ENCODE measurements around the gene SEPTIN2.
"Not testable (repeated sequence)": the region's sequence is repeated elsewhere in the genome, so short reads cannot be mapped to it uniquely, and the experiment has no call there.

The SEPTIN2 gene

DNA sequence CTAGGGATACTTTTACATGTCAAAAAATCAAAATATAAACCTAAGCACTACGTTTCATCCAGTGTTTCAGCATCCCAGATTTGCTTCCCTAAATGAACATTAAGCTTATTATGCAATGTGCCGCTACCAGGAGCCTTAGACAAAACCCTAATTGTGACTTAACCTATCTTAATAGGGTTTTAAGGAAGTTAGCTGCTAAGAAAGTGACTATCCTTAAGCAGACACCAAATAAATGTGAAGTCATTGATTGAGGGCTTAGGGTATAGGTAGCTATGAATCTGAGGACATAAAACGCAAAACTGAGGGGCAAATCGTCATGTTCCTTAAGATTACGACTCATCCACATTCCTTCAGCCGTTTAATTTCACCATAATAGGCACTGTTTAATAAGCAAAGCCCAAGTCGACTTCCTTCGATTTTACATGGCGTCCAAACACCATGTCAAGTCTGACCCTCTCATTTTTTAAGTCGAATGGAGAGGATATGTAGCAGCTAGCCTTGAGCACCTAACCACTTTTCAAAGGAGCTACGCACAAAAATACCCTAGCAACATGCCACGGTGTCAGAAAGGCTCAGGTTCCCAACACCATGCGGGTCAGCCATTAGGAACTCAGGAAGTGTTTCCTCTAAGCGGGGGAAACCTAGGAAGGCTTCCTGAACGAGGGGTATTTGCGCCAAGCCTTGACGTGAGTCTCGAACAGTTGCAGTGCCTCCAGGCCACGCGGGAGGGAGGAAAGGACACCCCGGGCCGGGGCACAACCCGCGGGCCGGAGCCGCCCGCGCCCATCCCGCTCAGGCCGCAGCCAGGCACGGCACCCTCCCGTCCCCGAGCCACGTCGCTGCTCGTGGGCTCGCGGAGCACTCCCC lies 1.3 kb upstream of the SEPTIN2 start:
- no peak for DNase-seq (ENCODE audit: low spot score)

DNA sequence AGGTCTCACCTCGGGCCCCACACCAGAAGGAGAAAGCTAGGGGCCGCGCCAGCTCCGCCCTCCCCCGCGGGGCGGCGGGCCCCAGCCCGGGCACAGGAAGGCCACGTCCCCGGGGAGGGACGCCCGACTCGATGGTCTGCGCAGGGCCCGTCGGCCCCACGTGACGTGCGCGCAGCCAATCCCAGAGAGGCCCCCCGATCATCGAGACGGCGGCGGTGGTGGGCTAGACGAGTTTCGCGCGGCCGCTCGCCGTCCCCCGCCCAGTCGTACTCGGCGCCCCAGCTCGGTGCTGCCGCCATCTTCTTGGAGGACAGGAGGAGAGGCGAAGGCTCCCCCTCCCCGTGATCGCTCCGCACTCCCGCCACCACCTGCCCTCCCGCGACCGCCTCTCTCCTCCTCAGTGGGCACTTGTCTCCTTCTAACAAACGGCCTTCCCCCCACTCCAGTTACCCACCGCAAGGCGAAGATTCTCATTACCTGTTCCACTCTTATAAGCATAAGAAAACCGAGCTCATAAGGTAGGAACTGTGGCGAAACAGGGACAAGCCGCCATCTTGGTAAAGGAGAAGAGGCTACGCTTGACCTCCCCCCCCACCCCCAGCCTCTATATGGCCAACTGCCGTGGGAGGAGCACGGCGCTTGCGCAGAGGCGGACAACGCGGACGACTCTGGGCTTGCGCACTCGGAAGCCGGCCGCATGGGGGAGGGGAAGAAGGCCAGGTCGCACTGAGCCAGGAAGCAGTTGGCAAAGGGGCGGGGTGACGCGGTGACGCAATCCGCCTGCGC lies 439 bp upstream of the SEPTIN2 start, which contains the start of gene HDLBP:
Gene HDLBP, minus strand, starts transcription at position 580 of the 786 bp plus-strand sequence. CDS start 48,803 bp downstream, outside the sequence.
- peak; percentile 99 for DNase-seq (ENCODE audit: low spot score)

DNA sequence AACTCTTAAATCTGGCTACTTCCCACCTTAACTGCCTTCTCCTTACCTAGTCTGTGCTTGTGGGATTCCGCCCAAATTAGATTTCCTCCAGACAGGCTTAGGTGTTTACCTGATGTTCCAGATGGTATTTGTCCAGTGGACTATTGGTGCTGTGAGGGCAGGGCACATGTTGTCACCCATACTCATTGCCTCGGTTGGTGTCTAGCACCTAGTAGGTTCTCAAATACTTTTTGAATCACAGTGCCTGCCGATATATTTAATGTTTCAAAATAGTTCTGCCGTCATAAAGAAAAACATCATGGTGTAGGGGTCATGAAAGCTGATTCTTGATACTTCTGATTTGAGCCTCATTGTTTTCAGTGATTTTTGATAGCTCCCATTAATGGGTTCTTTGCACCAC lies 1.1 kb downstream of the SEPTIN2 start:
- no peak for DNase-seq (ENCODE audit: low spot score)

DNA sequence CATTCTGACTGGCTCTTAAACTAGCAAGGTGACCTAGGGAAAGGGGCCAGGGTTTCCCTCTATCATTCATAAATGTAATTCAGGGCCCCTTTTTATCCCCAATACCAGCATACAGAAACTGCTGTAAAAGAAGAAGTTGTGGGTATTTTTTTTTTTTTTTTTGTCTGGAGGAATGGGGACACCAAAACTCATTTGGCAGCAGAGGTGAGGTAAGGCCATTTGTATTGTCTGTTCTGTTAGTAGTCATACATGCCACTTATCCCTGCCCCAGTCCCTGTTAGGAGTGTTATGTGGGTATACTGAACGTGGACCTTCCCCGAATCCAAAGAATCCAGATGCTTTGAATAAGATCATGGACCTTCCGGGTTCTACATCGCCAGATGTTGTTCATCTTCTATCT lies 1.7 kb downstream of the SEPTIN2 start:
- DNase-seq (ENCODE audit: low spot score), result no peak

DNA sequence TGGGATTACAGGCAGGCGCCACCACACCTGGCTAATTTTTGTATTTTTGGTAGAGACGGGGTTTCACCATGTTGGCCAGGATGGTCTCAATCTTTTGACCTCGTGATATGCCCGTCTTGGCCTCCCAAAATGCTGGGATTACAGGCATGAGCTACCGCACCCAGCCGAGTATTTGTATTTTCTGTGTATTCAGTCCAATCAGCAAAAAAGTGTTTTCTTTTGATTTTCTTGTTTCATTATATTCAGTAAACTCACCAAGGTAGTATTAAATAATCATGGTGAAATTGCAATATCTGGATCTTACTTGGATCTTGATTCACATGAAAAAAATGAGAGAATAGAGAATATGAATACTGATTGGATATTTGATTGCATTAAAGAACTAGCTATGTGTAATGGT lies 3.1 kb downstream of the SEPTIN2 start:
- DNase-seq (ENCODE audit: low spot score), result not testable (repeated sequence)

DNA sequence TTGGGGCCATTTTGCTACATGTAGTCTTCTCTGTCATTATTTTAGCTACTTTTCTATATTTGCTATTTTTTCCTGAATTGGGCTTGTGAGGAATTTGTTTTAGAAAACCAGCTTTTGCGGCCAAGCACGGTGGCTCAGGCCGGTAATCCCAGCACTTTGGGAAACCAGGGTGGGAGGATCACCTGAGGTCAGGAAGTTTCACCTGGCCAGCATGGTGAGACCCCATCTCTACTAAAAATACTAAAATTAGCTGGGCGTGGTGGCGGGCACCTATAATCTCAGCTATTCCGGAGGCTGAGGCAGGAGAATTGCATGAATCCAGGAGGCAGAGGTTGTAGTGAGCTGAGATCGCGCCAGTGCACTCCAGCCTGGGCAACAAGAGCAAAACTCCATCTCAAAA lies 4.7 kb downstream of the SEPTIN2 start:
- DNase-seq (ENCODE audit: low spot score), result no peak

DNA sequence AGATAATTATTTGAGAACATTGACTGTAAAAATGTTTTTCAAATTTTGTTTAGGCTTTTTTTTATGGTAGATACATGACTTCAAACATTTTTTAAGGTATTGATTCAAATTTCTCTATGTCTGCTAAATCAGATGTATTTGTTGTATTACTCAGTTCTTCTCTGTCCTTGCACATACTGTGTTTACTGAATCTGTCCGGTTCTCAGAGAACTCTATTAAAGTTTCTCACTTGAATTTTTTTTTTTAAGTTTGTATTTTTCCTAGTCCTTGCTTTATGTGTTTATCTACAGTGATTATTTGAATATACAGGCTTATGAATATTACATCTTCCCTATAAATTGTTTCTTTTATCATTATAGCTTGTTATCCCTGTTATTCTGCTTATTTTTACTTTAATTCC lies 5.3 kb downstream of the SEPTIN2 start:
- no peak for DNase-seq (ENCODE audit: low spot score)

DNA sequence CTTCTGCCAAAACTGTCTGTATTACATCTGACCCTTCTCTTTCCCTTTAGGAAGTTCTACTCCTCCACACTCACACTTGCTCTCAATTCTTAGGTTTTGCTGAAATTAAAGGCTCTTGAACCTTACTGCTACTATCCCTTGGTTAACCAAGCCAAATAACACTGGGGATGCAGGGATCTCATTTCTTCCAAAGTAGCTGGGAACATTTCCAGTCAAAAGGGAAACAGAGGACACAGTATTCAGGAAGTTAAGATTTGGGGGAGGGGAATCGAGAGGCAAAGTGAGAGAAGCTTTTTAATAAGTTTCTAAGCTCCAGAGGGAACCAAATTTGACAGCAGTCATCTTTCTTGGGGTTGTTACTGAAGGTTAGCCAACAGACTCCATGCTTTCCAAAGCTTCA lies 6.2 kb downstream of the SEPTIN2 start:
- no peak for DNase-seq (ENCODE audit: low spot score)

DNA sequence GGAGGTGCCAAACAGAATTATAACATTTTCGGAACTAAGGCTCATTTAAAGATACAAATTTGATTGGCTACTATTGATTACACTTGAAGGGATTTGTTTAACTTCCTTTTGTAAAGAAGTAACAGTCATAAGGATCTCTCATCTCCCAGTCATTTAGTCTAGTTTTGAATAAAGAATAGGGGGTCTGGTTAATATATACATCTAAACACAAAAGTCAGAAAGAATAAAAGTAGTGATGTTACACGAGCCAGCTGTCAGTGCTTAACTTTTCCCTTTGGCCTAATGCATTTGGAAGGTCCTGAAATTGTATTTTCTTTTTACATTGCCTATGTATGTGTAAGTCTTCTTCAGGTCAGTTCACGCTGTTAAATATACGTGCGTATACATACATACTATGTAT lies 8.1 kb downstream of the SEPTIN2 start:
- DNase-seq (ENCODE audit: low spot score), result no peak

DNA sequence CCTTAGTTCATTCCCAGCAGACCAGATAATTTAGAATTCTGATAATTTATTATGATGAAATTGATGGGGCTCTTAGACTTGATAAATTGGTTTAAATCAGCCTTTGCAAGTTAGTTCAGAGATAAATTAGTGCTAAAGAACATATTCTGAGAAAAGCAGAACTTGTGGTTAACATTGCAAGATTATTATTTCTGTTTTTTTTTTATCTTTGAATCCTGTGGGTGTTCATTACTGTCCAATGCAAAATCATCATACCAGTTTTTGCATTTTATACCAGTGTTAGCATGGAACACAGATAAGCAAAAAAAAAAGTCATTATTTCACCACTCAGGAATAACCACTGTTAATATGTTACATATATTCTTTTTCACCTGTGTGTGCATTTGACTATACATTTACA lies 9.1 kb downstream of the SEPTIN2 start:
- no peak for DNase-seq (ENCODE audit: low spot score)

DNA sequence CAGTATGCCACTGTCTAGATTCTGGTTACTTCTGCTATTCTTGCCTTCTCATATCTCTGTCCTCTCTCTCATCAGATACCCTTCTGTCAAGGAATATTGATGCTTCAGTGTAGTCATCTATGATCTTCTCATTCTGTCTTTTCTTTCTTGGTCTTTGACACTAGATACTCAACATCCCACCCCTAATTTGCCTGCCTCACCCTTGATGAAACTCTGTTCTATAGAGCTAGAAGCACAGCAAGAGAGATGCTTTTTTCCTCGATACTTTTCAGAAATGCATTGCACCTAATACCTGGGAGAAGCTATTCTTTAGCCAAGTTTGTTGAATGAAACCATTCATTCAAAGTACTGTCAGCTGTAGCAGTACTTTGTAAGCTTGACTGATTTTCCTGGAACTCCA lies 9.5 kb downstream of the SEPTIN2 start:
- DNase-seq (ENCODE audit: low spot score), result no peak

DNA sequence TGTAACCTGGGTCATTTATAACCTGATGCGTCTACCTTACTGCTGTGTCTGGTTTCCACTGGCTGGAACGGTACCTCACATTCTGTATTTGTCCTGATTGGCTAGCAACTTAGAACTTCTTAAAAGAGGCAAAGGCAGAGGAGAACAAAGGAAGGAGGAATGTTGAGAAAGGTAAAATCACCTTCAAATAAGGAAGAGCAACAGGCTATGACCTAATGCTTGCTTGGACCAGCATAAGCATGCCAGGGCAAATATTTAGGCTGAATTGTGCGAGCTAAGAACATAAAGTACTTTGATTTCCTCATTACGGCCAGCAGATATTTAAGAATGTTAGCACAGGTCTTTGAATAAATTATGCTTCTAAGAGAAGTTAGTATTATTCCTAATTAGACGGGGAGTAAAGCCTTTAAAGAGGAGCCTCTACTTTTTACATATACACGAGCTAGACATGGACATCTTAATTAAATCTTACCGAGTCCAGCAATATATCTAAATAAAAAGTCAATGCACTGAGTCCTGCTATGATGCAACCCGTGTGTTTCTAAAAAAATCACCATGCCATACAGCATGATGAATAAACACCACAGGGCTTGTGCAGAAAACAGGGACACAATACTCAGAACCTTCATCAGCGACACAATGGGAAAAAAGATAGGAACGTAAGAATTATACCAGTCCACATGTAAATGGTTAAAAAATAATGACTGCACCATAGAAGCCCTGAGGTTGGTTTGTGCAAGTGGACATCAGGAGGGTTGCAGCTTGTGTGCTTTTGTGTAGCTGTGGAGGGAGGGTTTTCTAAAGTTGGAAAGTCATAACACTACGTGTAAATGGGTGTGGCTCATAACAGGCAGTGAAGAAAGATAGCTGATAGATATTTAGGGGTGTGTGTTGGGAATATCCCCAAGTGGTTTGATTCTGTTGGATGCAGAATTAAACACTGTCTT lies 14.2 kb downstream of the SEPTIN2 start:
- no peak for DNase-seq (ENCODE audit: low spot score)

DNA sequence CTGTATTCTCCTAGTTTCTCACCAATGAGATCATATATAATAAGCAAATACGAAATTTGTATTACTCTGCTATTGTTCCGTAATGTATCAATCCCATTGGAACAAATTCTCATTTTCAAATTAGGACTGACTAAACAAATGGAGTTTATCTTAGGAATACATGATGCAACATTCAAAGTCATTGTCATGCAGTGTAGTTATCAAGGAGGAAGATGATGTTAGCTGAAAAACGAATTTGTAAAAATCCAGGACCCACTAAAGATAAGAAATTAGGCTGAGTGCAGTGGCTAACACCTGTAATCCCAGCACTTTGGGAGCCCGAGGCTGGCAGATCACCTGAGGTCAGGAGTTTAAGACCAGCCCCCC lies 14.9 kb downstream of the SEPTIN2 start:
- no peak for DNase-seq (ENCODE audit: low spot score)

DNA sequence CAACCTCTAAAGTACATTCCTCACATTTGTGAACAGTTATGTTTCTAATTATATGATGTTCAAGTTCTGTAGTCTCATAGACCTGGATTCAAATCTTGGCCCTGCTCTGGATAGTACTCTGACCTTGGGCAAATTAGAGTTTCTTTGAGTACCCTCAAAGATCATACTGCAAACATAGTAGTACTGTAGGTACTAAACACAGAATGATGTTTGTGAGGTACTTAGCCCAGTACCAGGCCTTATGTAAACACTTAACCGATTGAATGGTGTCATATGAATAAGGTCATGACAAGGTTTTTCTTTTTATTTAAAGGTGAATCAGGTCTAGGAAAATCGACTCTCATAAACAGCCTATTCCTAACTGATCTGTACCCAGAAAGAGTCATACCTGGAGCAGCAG lies 19.1 kb downstream of the SEPTIN2 start:
- DNase-seq (ENCODE audit: low spot score), result no peak

DNA sequence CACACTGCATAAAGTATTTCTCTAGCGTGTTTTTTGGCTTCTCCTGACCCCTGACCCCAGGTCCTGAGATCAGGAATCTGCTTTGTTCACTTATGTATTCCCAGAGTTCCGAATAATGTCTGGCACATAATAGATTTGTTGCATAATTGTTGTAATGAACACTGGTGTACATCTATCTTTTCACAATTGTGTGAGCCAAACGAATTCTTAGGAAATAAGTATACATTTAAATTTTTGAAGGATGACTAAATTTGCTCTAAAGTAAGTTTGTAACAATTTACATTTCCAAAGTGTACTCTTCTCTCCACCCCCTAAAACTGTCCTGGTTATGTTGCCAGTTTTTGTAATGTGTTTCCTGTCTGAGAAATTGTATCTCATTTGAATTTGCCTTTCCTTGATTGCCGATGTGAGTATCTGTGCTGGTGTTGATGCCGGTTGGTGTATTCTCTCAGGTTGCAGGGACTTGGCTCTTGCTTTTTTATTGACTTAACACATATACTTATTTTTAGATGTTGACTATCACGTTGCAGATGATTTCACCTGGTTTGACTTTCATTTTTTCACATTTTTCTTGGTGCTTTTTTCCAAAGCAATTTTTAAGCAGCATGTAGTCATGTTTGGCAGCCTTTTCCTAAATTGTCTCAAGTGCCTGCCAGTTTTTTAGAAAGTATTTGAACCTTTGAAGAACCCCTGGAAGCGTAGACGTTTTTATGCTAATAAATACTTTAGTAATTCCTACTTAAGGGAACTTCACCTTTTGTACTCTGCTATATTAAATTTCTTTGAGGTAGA lies 24.3 kb downstream of the SEPTIN2 start:
- DNase-seq (ENCODE audit: low spot score), result no peak

DNA sequence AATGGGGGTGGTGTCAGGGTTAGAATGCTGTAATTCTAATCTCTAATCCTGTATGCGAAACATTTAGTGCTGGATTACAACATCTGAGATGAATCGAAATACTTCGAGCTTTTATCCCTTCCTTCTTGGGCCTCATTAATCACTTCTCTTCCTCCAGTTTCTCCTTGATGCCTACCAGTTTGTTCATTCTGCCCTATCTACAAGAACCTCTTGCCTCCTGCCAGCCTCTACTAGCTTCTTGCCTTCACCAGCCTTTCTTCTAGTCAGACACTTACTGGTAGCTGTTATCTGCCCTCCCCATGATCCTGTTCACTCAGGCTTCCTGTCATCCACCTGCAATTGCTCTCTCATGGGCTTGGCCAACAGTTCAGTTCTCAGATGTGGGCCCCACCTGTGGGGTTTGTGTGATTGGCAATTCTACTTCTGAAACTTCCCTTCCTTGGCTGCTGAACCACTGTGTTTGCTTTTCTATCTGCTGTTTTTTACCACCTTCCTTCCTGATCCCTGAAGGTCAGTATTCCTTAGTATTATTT lies 25.0 kb downstream of the SEPTIN2 start:
- no peak for DNase-seq (ENCODE audit: low spot score)

DNA sequence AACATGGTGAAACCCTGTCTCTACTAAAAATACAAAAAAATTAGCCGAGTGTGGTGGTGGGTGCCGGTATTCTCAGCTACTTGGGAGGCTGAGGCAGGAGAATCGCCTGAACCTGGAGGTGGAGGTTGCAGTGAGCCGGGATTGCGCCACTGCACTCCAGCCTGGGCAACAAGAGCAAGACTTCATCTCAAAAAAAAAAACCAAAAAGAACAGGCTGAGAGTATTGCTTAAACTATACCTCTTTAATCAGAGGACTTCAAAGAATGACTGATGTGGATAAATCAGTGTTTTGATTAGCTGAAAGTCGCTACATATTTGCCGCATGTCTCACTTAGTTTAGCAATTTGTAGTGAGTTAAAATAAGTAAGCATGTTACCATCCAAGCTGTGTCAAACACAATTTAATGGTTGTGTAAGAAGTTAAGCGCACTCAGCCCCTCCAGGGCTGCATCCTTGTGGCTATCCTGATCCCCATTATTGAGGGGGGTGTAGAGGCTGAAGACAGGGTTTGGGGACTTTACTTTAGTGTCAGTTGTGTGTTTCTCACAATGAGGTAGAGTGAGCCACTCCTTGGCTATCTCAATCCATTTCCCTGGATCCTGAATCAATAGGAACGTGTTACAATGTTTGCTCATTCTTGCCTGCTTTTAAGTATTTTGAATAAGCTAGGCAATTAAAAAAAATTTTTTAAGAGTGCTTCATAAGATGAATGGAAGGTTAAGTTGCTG lies 29.4 kb downstream of the SEPTIN2 start:
- DNase-seq (ENCODE audit: low spot score), result no peak

DNA sequence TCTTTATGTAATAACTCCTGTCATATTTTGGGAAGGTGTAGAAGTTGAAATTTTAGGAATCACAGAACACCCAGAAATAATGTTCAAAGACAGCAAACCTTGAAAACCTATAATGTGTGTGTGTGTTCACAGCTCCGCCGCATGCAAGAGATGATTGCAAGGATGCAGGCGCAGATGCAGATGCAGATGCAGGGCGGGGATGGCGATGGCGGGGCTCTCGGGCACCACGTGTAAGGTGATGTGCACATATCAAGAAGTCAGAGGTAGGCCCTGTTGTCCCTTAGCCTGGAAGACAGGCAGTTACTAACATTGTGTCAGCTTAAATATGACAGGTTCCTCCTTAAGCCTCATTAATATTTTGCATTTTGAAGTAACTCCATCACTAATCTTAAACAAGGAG lies 34.2 kb downstream of the SEPTIN2 start:
- DNase-seq (ENCODE audit: low spot score), result no peak

DNA sequence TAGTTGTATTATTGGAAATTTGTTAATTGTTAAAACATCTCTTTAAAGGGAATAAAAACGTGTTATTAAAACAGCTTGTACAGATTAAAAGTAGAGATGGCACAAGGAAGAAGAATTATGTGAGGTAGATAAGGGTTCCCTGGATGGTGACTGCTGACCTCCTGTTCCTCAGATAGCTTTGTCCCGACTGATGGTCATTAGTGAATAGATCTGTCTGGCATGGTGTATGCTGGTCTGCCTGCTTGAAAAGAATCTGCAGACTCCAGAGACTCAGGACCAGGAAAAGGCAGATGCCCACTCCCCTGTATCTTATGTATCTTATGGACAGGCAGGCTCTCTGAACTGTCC lies 34.8 kb downstream of the SEPTIN2 start:
- no peak for DNase-seq (ENCODE audit: low spot score)

DNA sequence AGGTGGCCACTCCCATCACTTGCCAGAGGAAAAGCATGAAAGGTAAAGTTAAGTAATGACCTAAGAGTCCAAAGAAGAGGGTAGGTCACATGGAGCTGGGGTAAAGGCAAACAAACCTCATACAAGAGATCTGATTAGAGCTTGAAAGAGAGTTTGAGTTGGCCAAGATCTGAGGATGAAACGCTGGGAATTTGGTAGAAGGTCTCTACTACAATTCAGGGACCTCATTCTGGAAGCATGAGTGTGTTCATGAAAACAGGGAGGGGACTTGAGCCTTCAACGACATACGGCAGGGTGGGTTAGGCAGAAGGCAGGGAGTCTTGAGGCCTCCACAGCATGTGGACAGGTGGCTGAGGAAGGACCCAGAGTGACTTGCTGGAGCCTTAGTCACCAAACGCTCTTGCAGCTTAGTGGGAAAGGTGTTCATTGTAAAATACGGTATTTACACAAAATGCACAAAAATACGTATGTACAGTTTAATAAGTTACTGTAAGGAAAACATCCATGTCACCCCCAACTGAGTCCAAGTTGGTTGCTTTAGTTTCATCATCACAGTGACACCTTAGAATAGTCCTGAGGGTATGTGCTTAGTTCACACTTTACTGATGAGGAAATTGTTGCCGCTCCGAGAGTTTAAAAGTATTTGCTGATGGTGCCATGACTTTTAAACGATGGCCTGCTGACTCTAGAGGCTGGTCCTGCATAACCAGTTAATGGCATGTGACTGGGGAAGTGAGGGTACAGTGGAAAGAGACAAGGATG lies 35.3 kb downstream of the SEPTIN2 start:
- DNase-seq (ENCODE audit: low spot score), result no peak
